HepG2 (cell line): ENCODE data around the gene MIS18A. TPM values are rescaled to one million over a fixed set of nuclear protein-coding genes. Genes with fewer than 3 reads are reported as not detected.
A peak's percentile ranks its signal among the peaks of the same experiment; 100 is the strongest.

Source experiments
- CEBPG ChIP-seq: IDR thresholded peaks from 2 replicates; pipeline ENCODE4 v1.6.1; 2016
- LCORL ChIP-seq, 2 experiments: fragments of 450-650 bp in 1 of 2; sonication (generic) in 1 of 2; formaldehyde crosslinking in 1 of 2; IDR thresholded peaks; 2 replicates each; pipeline versions ENCODE4 v1.5.0 to v1.6.1; 2017 to 2020; ENCODE audit warnings: antibody characterized with exemption in 1 of 2, missing genetic modification reagents in 1 of 2
- MBD4 ChIP-seq: IDR thresholded peaks from 2 replicates; pipeline ENCODE4 v1.6.1; 2012; ENCODE audit warnings: low read length, inconsistent platforms, borderline replicate concordance
- PAF1 ChIP-seq: IDR thresholded peaks from 2 replicates; pipeline ENCODE4 v1.6.1; 2016; ENCODE audit warnings: missing genetic modification reagents, missing compliant biosample characterization
- SALL1 ChIP-seq: sonication (generic); formaldehyde crosslinking; IDR thresholded peaks from 2 replicates; pipeline ENCODE4 v1.8.0; 2022; ENCODE audit warnings: mild to moderate bottlenecking, missing genetic modification reagents
- SMAD1 ChIP-seq: sonication (generic); formaldehyde crosslinking; IDR thresholded peaks from 2 replicates; pipeline ENCODE4 v1.4.0; 2020; ENCODE audit warnings: missing genetic modification reagents, low read depth, mild to moderate bottlenecking, borderline replicate concordance
- TAF1 ChIP-seq: sonication (generic); formaldehyde crosslinking; IDR thresholded peaks from 2 replicates; pipeline ENCODE4 v1.4.0; 2020; ENCODE audit warnings: missing genetic modification reagents
- ZBTB7A ChIP-seq: sonication (generic); formaldehyde crosslinking; IDR thresholded peaks from 2 replicates; pipeline ENCODE4 v1.8.0; 2022; ENCODE audit warnings: mild to moderate bottlenecking, missing genetic modification reagents
- ZNF546 ChIP-seq: sonication (generic); formaldehyde crosslinking; conservative IDR thresholded peaks from 2 replicates; pipeline ENCODE4 v1.8.1; 2023; ENCODE audit warnings: mild to moderate bottlenecking, missing genetic modification reagents
- ZNF557 ChIP-seq: sonication (generic); formaldehyde crosslinking; IDR thresholded peaks from 2 replicates; pipeline ENCODE4 v1.4.0; 2020; ENCODE audit warnings: missing genetic modification reagents
- ZNF782 ChIP-seq: sonication (generic); formaldehyde crosslinking; IDR thresholded peaks from 2 replicates; pipeline ENCODE4 v1.4.0; 2020; ENCODE audit warnings: missing genetic modification reagents, mild to moderate bottlenecking, borderline replicate concordance
- polyA plus RNA-seq, 8 experiments: library from polyadenylated mRNA; depleted of rRNA in 3 of 8; stranded (reverse) in 7 of 8; unstranded in 1 of 8; fragments of >200 nt; fragmentation: Illumina TruSeq in 4 of 8; extraction: Trizol in 4 of 8; gene quantifications; 2 replicates each; pipeline versions ENCODE4 v1.2.1 to v1.2.3, GENCODE V29; 2011 to 2016; ENCODE audit warnings: low read depth in 4 of 8, missing spikeins in 1 of 8, mixed read lengths in 1 of 8; ENCODE audit not compliant: insufficient read depth in 1 of 8
- total RNA-seq, 5 experiments: library from RNA; depleted of rRNA; stranded (reverse); fragments of >200 nt; fragmentation: Illumina TruSeq; extraction: Trizol; gene quantifications; 2 replicates each; pipeline ENCODE4 v1.2.3, GENCODE V29; 2016; ENCODE audit warnings: low read depth in 1 of 5
- TF ChIP-seq, protein P1 (sequence below): sonication (generic); formaldehyde crosslinking; IDR thresholded peaks from 2 replicates; pipeline ENCODE4 v1.5.0; 2020; ENCODE audit warnings: mild to moderate bottlenecking, missing genetic modification reagents, borderline replicate concordance
- TF ChIP-seq, protein P2 (sequence below): sonication (generic); formaldehyde crosslinking; IDR thresholded peaks from 2 replicates; pipeline ENCODE4 v1.4.0; 2020; ENCODE audit warnings: missing genetic modification reagents, borderline replicate concordance
- TF ChIP-seq, protein P3 (sequence below): sonication (generic); formaldehyde crosslinking; IDR thresholded peaks from 2 replicates; pipeline ENCODE4 v1.4.0; 2020; ENCODE audit warnings: missing genetic modification reagents, mild to moderate bottlenecking, borderline replicate concordance
- TF ChIP-seq, protein P4 (sequence below): sonication (generic); formaldehyde crosslinking; IDR thresholded peaks from 2 replicates; pipeline ENCODE4 v1.8.0; 2022; ENCODE audit warnings: missing genetic modification reagents, mild to moderate bottlenecking, moderate library complexity, borderline replicate concordance

Gene MIS18A
- total and polyA plus RNA-seq, 2 of the 13 experiments (the other 11 are each of a cell fraction or from before 2014, with no cell fraction given): 11.2 to 41.4 TPM

DNA sequence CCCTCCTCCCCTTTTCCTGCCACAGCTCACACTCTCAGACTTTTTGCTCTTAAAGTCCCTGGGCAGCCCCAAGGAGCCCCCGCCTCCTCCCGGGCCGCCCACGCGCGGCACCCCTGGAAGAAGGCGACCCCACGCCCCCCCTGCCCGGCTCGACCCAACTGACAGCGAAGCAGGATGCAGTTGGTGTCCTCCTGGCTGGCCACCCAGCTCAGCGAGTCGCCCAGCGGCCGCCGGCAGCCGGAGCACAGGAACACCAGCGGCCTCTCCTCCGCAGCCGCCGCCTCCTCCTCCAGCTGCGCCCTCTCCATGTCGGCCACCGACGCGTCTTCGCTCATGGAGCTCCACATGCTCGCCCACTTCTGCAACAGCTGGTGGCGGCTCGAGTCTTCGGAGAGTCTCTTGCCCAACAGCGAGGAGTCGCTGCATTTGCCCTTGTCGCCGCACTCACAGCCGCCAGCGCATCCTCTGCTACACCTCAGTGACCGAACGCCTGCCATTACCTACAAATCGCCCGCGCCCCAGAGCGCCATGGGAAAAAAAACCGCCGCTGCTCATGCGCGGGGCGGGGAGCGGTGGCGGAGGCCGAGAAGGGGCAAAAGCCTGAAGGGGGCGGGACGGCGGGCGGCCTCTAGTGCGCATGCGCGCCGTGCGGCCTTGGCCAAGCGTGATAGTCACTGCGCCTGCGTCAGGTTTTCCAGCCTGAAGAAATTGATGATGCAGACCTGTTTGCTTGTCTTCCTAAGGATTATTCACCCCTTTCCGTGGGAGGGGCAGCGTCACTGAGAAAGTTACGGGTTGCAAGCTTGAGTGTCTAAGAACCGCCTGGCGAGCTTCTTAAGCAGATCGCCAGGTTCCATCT, at the start of gene MIS18A (continued):
- TF ChIP-seq ZBTB7A: no peak
- TF ChIP-seq, protein P1, sequence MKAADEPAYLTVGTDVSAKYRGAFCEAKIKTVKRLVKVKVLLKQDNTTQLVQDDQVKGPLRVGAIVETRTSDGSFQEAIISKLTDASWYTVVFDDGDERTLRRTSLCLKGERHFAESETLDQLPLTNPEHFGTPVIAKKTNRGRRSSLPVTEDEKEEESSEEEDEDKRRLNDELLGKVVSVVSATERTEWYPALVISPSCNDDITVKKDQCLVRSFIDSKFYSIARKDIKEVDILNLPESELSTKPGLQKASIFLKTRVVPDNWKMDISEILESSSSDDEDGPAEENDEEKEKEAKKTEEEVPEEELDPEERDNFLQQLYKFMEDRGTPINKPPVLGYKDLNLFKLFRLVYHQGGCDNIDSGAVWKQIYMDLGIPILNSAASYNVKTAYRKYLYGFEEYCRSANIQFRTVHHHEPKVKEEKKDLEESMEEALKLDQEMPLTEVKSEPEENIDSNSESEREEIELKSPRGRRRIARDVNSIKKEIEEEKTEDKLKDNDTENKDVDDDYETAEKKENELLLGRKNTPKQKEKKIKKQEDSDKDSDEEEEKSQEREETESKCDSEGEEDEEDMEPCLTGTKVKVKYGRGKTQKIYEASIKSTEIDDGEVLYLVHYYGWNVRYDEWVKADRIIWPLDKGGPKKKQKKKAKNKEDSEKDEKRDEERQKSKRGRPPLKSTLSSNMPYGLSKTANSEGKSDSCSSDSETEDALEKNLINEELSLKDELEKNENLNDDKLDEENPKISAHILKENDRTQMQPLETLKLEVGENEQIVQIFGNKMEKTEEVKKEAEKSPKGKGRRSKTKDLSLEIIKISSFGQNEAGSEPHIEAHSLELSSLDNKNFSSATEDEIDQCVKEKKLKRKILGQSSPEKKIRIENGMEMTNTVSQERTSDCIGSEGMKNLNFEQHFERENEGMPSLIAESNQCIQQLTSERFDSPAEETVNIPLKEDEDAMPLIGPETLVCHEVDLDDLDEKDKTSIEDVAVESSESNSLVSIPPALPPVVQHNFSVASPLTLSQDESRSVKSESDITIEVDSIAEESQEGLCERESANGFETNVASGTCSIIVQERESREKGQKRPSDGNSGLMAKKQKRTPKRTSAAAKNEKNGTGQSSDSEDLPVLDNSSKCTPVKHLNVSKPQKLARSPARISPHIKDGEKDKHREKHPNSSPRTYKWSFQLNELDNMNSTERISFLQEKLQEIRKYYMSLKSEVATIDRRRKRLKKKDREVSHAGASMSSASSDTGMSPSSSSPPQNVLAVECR (CRISPR knock-in tag): peak; percentile 99
- no peak for TF ChIP-seq SMAD1 (CRISPR knock-in tag)
- no peak for TF ChIP-seq LCORL (IDR thresholded peaks at IDR 0.05)
- 0 out of 2 replicates have a peak, but pooled peaks have one; percentile 9 for TF ChIP-seq LCORL (CRISPR knock-in tag; IDR thresholded peaks at IDR 0.05)
- TF ChIP-seq, protein P2, sequence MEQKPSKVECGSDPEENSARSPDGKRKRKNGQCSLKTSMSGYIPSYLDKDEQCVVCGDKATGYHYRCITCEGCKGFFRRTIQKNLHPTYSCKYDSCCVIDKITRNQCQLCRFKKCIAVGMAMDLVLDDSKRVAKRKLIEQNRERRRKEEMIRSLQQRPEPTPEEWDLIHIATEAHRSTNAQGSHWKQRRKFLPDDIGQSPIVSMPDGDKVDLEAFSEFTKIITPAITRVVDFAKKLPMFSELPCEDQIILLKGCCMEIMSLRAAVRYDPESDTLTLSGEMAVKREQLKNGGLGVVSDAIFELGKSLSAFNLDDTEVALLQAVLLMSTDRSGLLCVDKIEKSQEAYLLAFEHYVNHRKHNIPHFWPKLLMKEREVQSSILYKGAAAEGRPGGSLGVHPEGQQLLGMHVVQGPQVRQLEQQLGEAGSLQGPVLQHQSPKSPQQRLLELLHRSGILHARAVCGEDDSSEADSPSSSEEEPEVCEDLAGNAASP (CRISPR knock-in tag): no peak
- TF ChIP-seq MBD4: no peak
- no peak for TF ChIP-seq ZNF782 (CRISPR knock-in tag)
- no peak; the same call in 1 of the 2 replicates for TF ChIP-seq CEBPG
- TF ChIP-seq, protein P3, sequence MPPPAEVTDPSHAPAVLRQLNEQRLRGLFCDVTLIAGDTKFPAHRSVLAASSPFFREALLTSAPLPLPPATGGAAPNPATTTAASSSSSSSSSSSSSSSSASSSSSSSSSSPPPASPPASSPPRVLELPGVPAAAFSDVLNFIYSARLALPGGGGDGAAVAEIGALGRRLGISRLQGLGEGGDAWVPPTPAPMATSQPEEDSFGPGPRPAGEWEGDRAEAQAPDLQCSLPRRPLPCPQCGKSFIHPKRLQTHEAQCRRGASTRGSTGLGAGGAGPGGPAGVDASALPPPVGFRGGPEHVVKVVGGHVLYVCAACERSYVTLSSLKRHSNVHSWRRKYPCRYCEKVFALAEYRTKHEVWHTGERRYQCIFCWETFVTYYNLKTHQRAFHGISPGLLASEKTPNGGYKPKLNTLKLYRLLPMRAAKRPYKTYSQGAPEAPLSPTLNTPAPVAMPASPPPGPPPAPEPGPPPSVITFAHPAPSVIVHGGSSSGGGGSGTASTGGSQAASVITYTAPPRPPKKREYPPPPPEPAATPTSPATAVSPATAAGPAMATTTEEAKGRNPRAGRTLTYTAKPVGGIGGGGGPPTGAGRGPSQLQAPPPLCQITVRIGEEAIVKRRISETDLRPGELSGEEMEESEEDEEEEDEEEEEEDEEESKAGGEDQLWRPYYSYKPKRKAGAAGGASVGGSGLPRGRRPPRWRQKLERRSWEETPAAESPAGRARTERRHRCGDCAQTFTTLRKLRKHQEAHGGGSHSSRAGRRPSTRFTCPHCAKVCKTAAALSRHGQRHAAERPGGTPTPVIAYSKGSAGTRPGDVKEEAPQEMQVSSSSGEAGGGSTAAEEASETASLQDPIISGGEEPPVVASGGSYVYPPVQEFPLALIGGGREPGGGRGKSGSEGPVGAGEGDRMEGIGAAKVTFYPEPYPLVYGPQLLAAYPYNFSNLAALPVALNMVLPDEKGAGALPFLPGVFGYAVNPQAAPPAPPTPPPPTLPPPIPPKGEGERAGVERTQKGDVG: no peak
- peak; percentile 79 for TF ChIP-seq SALL1
- TF ChIP-seq TAF1: peak; percentile 83
- no peak for TF ChIP-seq ZNF557 (CRISPR knock-in tag)
- TF ChIP-seq, protein P4, sequence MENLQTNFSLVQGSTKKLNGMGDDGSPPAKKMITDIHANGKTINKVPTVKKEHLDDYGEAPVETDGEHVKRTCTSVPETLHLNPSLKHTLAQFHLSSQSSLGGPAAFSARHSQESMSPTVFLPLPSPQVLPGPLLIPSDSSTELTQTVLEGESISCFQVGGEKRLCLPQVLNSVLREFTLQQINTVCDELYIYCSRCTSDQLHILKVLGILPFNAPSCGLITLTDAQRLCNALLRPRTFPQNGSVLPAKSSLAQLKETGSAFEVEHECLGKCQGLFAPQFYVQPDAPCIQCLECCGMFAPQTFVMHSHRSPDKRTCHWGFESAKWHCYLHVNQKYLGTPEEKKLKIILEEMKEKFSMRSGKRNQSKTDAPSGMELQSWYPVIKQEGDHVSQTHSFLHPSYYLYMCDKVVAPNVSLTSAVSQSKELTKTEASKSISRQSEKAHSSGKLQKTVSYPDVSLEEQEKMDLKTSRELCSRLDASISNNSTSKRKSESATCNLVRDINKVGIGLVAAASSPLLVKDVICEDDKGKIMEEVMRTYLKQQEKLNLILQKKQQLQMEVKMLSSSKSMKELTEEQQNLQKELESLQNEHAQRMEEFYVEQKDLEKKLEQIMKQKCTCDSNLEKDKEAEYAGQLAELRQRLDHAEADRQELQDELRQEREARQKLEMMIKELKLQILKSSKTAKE (CRISPR knock-in tag): no peak
- no peak for TF ChIP-seq PAF1
- no peak for TF ChIP-seq ZNF546 (CRISPR knock-in tag)
